ENCODE data around the gene ULK4.

GRCh38 chr3:41966206-41966605, 4.3 kb upstream of the ULK4 start:
- TF ChIP-seq, protein P1, sequence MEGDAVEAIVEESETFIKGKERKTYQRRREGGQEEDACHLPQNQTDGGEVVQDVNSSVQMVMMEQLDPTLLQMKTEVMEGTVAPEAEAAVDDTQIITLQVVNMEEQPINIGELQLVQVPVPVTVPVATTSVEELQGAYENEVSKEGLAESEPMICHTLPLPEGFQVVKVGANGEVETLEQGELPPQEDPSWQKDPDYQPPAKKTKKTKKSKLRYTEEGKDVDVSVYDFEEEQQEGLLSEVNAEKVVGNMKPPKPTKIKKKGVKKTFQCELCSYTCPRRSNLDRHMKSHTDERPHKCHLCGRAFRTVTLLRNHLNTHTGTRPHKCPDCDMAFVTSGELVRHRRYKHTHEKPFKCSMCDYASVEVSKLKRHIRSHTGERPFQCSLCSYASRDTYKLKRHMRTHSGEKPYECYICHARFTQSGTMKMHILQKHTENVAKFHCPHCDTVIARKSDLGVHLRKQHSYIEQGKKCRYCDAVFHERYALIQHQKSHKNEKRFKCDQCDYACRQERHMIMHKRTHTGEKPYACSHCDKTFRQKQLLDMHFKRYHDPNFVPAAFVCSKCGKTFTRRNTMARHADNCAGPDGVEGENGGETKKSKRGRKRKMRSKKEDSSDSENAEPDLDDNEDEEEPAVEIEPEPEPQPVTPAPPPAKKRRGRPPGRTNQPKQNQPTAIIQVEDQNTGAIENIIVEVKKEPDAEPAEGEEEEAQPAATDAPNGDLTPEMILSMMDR (IDR thresholded peaks at IDR 0.05; ENCODE audit: poor library complexity, severe bottlenecking), result no peak
- TF ChIP-seq MXI1 (conservative IDR thresholded peaks at IDR 0.05; ENCODE audit: poor library complexity, severe bottlenecking) (no peak), EP300 (conservative IDR thresholded peaks at IDR 0.05; ENCODE audit: poor library complexity, severe bottlenecking) (no peak), SMC3 (conservative IDR thresholded peaks at IDR 0.05; ENCODE audit: poor library complexity) (no peak), POLR2AphosphoS5 (IDR thresholded peaks at IDR 0.05) (no peak), TAF1 (IDR thresholded peaks at IDR 0.05; ENCODE audit: low read depth) (no peak), EZH2 (IDR thresholded peaks at IDR 0.05; ENCODE audit: borderline replicate concordance, insufficient read depth, low read length, poor library complexity, severe bottlenecking) (no peak), RAD21 (conservative IDR thresholded peaks at IDR 0.05) (no peak)

Data from neural cell (in vitro differentiated cells).